ENCODE results near the gene TK2.

The TK2 gene

GRCh38 chr16:66489385-66489784 is 60.5 kb downstream of the TK2 start:
- DNase-seq (ENCODE audit: low spot score) = no peak
- ChIA-PET CTCF (interaction anchor here (0.7 kb wide), 2 partner anchors 72 to 431 kb away, joined by 3 to 9 read pairs; no protein-coding TSS in a partner anchor), POLR2A (ENCODE audit: low non-redundant PET) (no interaction called here)
- no peak overlapping the region for H3K27ac ChIP-seq
- TF ChIP-seq, protein P1, sequence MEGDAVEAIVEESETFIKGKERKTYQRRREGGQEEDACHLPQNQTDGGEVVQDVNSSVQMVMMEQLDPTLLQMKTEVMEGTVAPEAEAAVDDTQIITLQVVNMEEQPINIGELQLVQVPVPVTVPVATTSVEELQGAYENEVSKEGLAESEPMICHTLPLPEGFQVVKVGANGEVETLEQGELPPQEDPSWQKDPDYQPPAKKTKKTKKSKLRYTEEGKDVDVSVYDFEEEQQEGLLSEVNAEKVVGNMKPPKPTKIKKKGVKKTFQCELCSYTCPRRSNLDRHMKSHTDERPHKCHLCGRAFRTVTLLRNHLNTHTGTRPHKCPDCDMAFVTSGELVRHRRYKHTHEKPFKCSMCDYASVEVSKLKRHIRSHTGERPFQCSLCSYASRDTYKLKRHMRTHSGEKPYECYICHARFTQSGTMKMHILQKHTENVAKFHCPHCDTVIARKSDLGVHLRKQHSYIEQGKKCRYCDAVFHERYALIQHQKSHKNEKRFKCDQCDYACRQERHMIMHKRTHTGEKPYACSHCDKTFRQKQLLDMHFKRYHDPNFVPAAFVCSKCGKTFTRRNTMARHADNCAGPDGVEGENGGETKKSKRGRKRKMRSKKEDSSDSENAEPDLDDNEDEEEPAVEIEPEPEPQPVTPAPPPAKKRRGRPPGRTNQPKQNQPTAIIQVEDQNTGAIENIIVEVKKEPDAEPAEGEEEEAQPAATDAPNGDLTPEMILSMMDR (conservative IDR thresholded peaks at IDR 0.05; ENCODE audit: low read depth) = no peak

- ChIA-PET CTCF (interaction anchor here (0.6 kb wide), 2 partner anchors 85 to 237 kb away, joined by 3 read pairs; no protein-coding TSS in a partner anchor), POLR2A (ENCODE audit: low non-redundant PET) (no interaction called here)
- TF ChIP-seq, protein P1 (conservative IDR thresholded peaks at IDR 0.05; ENCODE audit: low read depth) = no peak
- DNase-seq (ENCODE audit: low spot score) = no peak
- no peak overlapping the region; the same call in 1 of the 2 replicates for H3K27ac ChIP-seq
Measured at GRCh38 chr16:66488505-66488904, 61.4 kb downstream of the TK2 start.

DNA sequence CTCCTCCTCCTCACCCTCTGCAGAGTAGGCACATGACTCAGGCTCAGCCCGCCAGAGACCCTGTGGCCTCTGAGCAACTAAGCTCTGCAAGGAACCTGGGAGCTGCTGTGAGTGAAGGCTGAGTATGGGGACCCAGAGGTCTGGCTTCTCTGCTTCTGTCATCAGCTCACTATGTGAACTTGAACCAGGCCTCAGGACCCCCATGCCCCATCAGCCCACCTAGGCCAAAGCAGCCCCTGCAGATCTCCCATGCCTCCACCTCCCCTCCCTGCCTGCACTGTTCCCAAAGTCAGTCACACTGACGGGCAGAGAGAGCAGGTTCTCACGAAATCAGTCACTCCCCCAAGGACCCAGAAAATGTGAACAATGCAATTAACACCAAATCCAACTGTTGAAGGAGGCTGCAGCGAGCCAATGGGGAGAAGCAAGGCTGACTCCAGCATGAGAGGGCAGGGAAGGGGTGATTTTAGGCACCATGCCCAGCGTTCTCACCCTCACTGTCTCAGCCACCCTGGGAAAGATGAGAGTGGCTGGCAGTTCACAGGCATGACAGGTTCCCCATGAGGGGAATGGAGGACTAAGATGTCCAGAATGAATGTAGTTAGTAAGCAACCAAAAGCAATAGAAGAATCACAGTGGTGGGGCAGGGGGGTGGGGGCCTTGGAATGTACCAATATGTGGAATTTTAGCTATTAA is 62.2 kb downstream of the TK2 start:
- H3K27ac ChIP-seq = peak overlapping the region; percentile 73
- POLR2A ChIA-PET (ENCODE audit: low non-redundant PET) = no interaction called here
- CTCF ChIA-PET = interaction anchor here (0.6 kb wide), 1 partner anchor 84 kb away, joined by 3 read pairs; no protein-coding TSS in a partner anchor
- DNase-seq (ENCODE audit: low spot score) = no peak
- TF ChIP-seq, protein P1 (conservative IDR thresholded peaks at IDR 0.05; ENCODE audit: low read depth) = no peak

DNA sequence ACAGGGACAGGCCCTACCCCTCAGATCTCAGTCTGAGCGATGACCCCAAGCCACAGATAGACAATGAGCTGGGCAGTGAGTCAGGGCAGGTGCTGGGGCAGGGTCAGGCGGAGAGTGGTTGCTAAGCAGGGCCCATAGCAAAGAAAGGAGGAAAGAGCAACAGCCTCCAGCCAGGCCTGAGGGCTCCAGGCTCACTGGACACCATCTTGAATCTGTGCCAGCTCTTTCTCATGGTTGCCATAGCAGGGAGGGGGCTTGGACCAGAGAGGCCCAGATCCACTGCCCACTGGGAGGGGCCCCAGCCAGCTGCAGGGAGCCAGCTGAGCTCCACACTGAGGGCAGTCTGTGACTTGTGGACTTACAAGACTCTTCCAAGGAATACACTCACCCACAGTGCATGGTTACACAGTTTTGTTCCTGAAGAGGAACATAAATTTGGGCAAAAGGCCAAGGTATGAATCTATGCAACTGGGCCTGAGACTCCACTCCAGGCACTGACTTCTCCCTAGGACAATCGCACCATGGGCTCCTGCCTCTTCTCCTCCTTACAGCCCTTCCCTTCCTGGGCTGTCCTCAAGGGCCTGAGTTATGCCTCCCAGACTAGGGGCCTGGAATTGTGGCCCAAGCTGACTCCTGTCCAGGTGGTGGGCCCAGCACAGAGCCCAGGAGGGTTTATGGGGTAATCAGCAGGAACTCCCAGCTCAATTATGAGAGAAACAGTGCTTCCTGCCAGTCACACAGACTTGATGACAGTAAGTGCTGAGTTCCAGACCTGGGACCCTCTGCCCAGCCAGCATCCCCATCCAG is 62.9 kb downstream of the TK2 start:
- ChIA-PET POLR2A (ENCODE audit: low non-redundant PET) (no interaction called here), CTCF (no interaction called here)

DNA sequence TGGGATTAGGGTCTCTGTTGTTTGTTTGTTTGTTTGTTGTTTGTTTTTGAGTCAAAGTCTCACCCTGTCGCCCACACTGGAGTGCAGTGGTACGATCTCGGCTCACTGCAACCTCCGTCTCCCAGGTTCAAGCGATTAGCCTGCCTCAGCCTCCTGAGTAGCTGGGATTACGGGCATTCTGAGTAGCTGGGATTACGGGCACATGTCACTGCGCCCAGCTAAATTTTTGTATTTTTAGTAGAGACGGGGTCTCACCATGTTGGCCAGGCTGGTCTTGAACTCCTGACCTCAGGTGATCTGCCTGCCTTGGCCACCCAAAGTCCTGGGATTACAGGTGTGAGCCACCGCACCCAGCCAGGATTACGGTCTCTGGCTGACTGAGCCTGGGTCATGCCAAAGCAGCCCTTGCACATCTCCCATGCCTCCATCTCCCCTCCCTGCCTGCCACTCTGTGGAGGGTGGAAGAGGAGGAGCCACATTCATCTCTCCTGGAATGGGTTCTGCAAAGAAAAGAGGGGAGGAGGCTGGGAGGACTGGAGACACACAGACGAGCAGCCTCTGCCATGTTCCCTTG is 63.6 kb downstream of the TK2 start:
- ChIA-PET CTCF (no interaction called here), POLR2A (ENCODE audit: low non-redundant PET) (no interaction called here)
- DNase-seq (ENCODE audit: low spot score) = no peak
- peak overlapping the region; percentile 73 for H3K27ac ChIP-seq
- TF ChIP-seq, protein P1 (conservative IDR thresholded peaks at IDR 0.05; ENCODE audit: low read depth) = no peak

More for the DNA sequence above, 62.9 kb downstream of the TK2 start:
- DNase-seq (ENCODE audit: low spot score) = no peak
- H3K27ac ChIP-seq = peak overlapping the region; percentile 73
- TF ChIP-seq, protein P1 (conservative IDR thresholded peaks at IDR 0.05; ENCODE audit: low read depth) = no peak

DNA sequence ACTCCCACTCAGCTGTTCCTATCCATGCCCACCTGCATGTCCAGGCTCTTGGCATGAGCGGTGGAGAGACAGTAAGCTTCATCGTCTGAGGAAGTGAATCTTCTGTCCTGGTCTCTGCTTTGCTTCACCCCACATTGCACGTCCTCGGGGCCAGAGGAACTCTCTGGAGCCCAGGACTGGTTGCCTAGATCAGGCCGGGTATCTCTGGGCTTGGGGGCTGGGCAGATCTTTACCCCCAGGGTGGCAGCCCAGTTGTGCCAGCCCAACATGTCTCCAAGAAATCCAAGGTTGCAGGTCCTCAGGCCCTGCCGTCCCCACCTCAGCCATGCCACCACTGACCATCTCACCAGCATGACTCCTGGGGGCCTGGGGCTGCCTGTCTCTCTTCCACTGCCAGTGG is 64.5 kb downstream of the TK2 start:
- TF ChIP-seq, protein P1 (conservative IDR thresholded peaks at IDR 0.05; ENCODE audit: low read depth) = no peak
- POLR2A ChIA-PET (ENCODE audit: low non-redundant PET) = no interaction called here
- H3K27ac ChIP-seq = no peak overlapping the region
- no peak for DNase-seq (ENCODE audit: low spot score)
- CTCF ChIA-PET = interaction anchor here (0.6 kb wide), 1 partner anchor 12 kb away, joined by 5 read pairs; no protein-coding TSS in a partner anchor

All from RWPE1 (cell line).